ENCODE results near the gene CAPZA2.
"Not testable (repeated sequence)": the region's sequence is repeated elsewhere in the genome, so short reads cannot be mapped to it uniquely, and the experiment has no call there.

The CAPZA2 gene

DNA sequence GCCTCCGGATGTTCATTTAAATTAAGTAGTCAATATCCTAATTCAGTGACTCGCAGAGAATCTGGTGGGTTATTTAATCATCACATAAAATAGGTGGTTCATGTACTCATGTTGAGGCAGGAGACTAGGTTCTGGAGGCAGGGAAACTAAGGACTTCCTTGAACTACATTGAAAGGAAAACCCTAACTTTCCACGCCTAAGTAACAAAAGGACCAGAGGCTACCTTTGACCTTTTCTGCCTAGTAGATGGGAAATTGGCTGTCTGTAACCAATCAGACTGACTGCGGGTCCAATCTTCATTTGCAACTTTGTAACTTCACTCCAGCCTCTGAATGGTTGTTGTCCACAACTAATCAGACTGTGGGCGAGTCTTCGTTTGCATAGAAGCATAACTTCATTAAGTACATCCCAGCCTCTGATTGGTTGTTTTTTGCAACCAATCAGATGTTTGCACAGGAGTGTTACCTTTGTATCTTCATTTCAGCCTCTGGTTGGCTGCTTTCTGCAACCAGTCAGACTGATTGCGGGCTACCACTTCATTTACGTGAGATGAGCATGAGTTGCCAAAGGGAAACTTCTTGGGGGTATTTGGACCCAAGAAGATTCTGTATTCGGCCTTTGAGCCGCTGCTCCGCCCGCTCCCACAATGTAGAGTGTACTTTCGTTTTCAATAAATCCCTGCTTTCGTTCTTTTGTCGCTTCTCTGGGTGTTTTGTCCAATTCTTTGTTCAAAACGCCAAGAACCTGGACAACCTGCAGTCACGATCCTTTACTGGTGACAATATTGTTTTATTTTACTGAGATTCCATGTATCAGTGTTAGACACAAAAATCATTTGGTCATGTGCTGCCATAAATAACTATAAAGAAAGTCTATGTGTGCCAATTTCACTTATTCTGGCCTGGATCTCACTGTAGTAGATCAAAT is 89.2 kb downstream of the CAPZA2 start:
- Mint-ChIP-seq H3K27ac (no peak overlapping the region), H3K27me3 (peaks cover 2% of the 10 kb centered on the region), H3K9me3 (no peaks in the 10 kb centered on the region), H3K4me1 (ENCODE audit: low read depth) (peaks cover 29% of the 10 kb centered on the region), H3K36me3 (ENCODE audit: low read depth) (no peaks in the 10 kb centered on the region), H3K4me3 (no peak overlapping the region)

- Mint-ChIP-seq H3K27me3 (peaks cover 3% of the 10 kb centered on the region), H3K4me1 (ENCODE audit: low read depth) (peaks cover 30% of the 10 kb centered on the region), H3K36me3 (ENCODE audit: low read depth) (no peaks in the 10 kb centered on the region), H3K9me3 (no peaks in the 10 kb centered on the region), H3K27ac (peak overlapping the region; percentile 81), H3K4me3 (peak overlapping the region; percentile 82)
Observed at GRCh38 chr7:116952635-116953371, 90.4 kb downstream of the CAPZA2 start.

- Mint-ChIP-seq H3K4me3 (peak within 1 kb of the TSS; percentile 93), H3K9me3 (no peaks in the 10 kb centered on the region), H3K27me3 (peaks cover 3% of the 10 kb centered on the region), H3K36me3 (ENCODE audit: low read depth) (no peaks in the 10 kb centered on the region), H3K4me1 (ENCODE audit: low read depth) (peaks cover 30% of the 10 kb centered on the region), H3K27ac (peak within 1 kb of the TSS; percentile 95)
Observed at GRCh38 chr7:116953372-116953905, 91.1 kb downstream of the CAPZA2 start, which contains the start of gene ST7. Gene ST7 (plus strand): TSS chr7:116953501. CDS start chr7:116953541, 40 bp downstream.

DNA sequence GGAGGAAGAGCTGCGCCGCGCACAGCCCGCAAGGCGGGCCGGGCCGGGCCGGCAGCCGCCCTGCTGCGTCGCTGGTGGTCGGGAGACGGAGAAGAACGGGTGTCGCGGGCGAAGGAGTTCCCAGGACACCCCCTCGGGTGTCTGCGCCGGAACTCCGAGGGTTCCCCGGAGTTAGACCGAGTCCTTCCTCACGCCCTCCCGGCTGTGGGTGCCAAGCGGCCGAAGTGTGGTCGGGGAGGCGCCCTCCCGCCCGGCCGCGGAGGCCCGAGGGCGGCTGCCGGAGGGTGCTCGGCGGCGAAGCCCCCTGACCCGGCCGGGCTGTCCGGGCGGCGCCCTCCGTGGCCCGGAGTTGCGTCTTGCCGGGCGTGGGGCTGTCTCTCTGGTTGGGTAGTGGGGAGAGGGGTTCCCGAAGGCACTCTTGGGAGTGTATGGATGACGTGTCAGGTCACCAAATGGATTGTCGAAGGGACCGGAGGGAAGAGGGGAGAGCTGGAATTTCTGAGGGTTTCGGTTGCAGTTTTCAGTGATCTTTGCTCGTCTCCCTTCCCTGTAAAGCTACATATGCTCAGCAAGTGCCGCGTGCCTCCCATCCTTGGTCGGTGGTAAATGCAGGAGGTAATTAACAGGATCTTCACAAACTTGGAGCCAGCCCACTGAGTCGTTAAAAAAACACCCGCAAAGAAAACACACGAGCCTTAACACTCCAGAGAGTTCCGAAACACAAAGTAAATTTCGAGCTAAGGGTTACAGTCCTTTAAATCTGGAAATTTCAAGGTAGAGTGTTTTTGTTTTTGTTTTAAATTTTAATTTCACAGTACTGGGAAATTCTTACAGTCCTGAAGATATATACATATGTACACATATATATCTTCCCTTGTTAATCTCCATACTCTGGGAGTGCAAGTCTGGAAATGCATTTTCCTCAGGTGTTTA is 91.8 kb downstream of the CAPZA2 start:
- Mint-ChIP-seq H3K4me1 (ENCODE audit: low read depth) (peaks cover 30% of the 10 kb centered on the region), H3K27ac (peak overlapping the region; percentile 95), H3K4me3 (peak overlapping the region; percentile 93), H3K36me3 (ENCODE audit: low read depth) (no peaks in the 10 kb centered on the region), H3K27me3 (peaks cover 3% of the 10 kb centered on the region), H3K9me3 (no peaks in the 10 kb centered on the region)

GRCh38 chr7:116955340-116955739 is 93.0 kb downstream of the CAPZA2 start:
- H3K4me1 Mint-ChIP-seq (ENCODE audit: low read depth): peaks cover 30% of the 10 kb centered on the region
- H3K36me3 Mint-ChIP-seq (ENCODE audit: low read depth): no peaks in the 10 kb centered on the region

GRCh38 chr7:116955801-116956476 is 93.6 kb downstream of the CAPZA2 start:
- Mint-ChIP-seq H3K4me1 (ENCODE audit: low read depth) (peaks cover 30% of the 10 kb centered on the region), H3K4me3 (no peak overlapping the region), H3K27ac (peak overlapping the region; percentile 13)

More at GRCh38 chr7:116955340-116955739, 93.0 kb downstream of the CAPZA2 start:
- Mint-ChIP-seq H3K9me3 (no peaks in the 10 kb centered on the region), H3K4me3 (peak overlapping the region; percentile 93), H3K27me3 (peaks cover 3% of the 10 kb centered on the region), H3K27ac (no peak overlapping the region)

GRCh38 chr7:116956477-116956804 is 94.1 kb downstream of the CAPZA2 start:
- Mint-ChIP-seq H3K9me3 (no peaks in the 10 kb centered on the region), H3K27me3 (peaks cover 3% of the 10 kb centered on the region), H3K4me3 (no peak overlapping the region), H3K27ac (no peak overlapping the region), H3K4me1 (ENCODE audit: low read depth) (peaks cover 30% of the 10 kb centered on the region), H3K36me3 (ENCODE audit: low read depth) (no peaks in the 10 kb centered on the region)

More at GRCh38 chr7:116955801-116956476, 93.6 kb downstream of the CAPZA2 start:
- H3K27me3 Mint-ChIP-seq: peaks cover 3% of the 10 kb centered on the region
- H3K9me3 Mint-ChIP-seq: no peaks in the 10 kb centered on the region
- H3K36me3 Mint-ChIP-seq (ENCODE audit: low read depth): no peaks in the 10 kb centered on the region

GRCh38 chr7:116957874-116958273 is 95.5 kb downstream of the CAPZA2 start:
- H3K27ac Mint-ChIP-seq: no peak overlapping the region
- peaks cover 3% of the 10 kb centered on the region for H3K27me3 Mint-ChIP-seq
- H3K36me3 Mint-ChIP-seq (ENCODE audit: low read depth): no peaks in the 10 kb centered on the region
- H3K4me3 Mint-ChIP-seq: no peak overlapping the region
- H3K9me3 Mint-ChIP-seq: peaks cover 3% of the 10 kb centered on the region
- peaks cover 37% of the 10 kb centered on the region for H3K4me1 Mint-ChIP-seq (ENCODE audit: low read depth)

DNA sequence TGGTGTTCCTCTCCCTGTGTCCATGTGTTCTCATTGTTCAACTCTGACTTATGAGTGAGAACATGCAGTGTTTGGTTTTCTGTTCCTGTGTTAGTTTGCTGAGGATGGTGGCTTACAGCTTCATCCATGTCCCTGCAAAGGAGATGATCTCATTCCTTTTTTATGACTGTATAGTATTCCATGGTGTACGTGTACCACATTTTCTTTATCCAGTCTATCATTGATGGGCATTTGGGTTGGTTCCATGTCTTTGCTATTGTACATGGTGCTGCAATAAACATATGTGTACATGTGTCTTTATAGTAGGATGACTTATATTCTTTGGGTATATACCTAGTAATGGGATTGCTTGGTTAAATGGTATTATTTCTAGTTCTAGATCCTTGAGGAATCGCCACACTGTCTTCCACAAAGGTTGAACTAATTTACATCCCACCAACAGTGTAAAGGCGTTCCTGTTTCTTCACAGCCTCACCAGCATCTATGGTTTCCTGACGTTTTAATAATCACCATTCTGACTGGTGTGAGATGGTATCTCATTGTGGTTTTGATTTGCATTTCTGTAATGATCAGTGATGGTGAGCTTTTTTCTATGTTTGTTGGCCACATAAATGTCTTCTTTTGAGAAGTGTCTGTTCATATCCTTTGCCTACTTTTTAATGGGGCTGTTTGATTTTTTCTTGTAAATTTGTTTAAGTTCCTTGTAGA is 99.7 kb downstream of the CAPZA2 start:
- not testable (repeated sequence) for H3K4me1 Mint-ChIP-seq (ENCODE audit: low read depth); H3K36me3 Mint-ChIP-seq (ENCODE audit: low read depth); H3K9me3 Mint-ChIP-seq; H3K27me3 Mint-ChIP-seq; H3K4me3 Mint-ChIP-seq
- H3K27ac Mint-ChIP-seq: peak overlapping the region; percentile 38

DNA sequence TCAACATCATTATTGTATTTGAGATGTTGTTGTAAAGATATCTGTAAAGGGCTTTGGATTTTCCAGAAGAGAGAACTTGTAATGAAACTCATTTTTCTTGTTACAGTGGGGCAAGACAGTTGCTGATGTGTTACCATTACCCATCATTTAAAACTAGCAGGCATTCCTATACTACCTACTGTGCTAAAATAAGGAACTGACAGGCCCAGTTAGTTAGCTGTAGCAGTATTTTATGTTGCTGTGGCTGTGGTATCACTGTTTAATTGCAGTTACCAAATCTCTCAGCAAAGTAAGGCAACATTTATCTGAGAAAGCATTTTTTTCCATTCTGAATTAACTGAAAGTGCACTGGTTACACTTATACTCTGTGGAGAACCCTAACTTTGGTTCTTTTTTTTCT is 100.8 kb downstream of the CAPZA2 start:
- peaks cover 3% of the 10 kb centered on the region for H3K9me3 Mint-ChIP-seq
- H3K27me3 Mint-ChIP-seq: no peaks in the 10 kb centered on the region
- no peak overlapping the region for H3K27ac Mint-ChIP-seq
- H3K36me3 Mint-ChIP-seq (ENCODE audit: low read depth): no peaks in the 10 kb centered on the region
- H3K4me1 Mint-ChIP-seq (ENCODE audit: low read depth): peaks cover 10% of the 10 kb centered on the region
- H3K4me3 Mint-ChIP-seq: no peak overlapping the region

GRCh38 chr7:116966601-116967000 is 104.2 kb downstream of the CAPZA2 start:
- no peak overlapping the region for H3K27ac Mint-ChIP-seq
- H3K4me3 Mint-ChIP-seq: no peak overlapping the region
- no peaks in the 10 kb centered on the region for H3K27me3 Mint-ChIP-seq
- H3K9me3 Mint-ChIP-seq: peaks cover 3% of the 10 kb centered on the region
- H3K36me3 Mint-ChIP-seq (ENCODE audit: low read depth): no peaks in the 10 kb centered on the region
- peaks cover 24% of the 10 kb centered on the region for H3K4me1 Mint-ChIP-seq (ENCODE audit: low read depth)

DNA sequence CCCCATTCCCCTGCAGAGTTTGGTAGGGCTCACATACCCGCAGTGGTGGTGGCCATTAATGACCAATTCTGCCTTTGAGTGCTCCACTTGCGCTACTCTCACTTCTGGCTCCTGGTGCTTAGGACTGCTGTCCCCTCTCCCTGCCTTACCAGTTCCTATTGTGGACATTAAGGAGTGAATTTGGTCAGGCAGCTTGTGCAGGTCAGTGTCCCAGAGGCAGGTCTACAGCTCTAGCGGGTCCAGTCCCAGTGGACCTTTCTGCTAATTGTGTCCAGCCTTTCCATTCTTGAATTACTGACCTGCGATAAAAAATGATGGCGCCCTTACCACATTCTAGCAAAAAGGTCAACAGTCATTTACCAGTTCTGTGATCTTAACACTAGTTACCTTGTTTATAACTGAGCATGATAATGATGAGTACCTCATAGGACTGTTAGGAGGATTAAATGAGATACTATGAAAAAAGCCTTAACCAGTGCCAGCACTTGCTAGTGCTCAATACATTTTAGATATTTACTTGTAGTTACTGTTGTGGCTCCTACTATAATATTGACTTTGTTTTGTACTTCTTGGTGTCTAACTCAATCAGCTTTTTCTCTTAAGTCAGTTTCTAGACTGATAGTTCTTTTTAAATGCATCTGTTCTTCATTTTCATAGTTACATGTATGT is 105.0 kb downstream of the CAPZA2 start:
- Mint-ChIP-seq H3K4me1 (ENCODE audit: low read depth) (peaks cover 19% of the 10 kb centered on the region), H3K27me3 (no peaks in the 10 kb centered on the region), H3K36me3 (ENCODE audit: low read depth) (no peaks in the 10 kb centered on the region)

DNA sequence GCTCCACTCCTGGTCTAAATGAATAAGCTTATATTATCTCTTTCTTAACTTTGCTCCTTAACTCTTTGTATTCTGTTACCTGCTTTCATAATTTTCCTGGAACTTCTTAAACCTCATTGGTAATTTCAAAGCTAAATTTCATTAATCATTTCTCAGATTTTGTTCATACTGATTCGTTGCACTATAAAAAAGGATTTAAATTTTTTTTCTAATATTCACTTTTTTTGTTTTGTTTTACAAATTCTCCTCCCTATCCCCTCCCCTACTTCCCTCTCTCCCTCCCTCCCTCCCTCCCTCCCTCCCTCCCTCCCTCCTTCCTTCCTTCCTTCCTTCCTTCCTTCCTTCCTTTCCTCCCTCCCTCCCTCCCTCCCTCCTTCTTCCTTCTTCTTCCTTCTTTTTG is 105.6 kb downstream of the CAPZA2 start:
- Mint-ChIP-seq H3K4me1 (ENCODE audit: low read depth) (peaks cover 14% of the 10 kb centered on the region), H3K27me3 (no peaks in the 10 kb centered on the region), H3K27ac (no peak overlapping the region), H3K36me3 (ENCODE audit: low read depth) (no peaks in the 10 kb centered on the region), H3K9me3 (no peaks in the 10 kb centered on the region), H3K4me3 (no peak overlapping the region)

More for the DNA sequence above, 105.0 kb downstream of the CAPZA2 start:
- H3K27ac Mint-ChIP-seq: no peak overlapping the region
- H3K9me3 Mint-ChIP-seq: no peaks in the 10 kb centered on the region
- no peak overlapping the region for H3K4me3 Mint-ChIP-seq

Measured in stimulated activated naive CD8-positive, alpha-beta T cell treated with anti-CD3 and anti-CD28 coated beads, Interleukin-15, Interleukin-2, amounts not matched to agents 100 ng/mL and 50 ng/mL, for 24 hours (primary cell).